HG03575 (cell line): Measurements from ENCODE around the gene SHF.

ENCODE experiments used
- ATAC-seq: cut with Tn5 transposase; IDR thresholded peaks from one replicate; pipeline ENCODE4 v1.9.1; 2021; ENCODE audit not compliant: unreplicated experiment, insufficient number of reproducible peaks, low FRiP score; ENCODE audit errors: extremely low read depth

Gene SHF

GRCh38 chr15:45117308-45118130, 70.2 kb downstream of the SHF start:
- no peak for ATAC-seq
